ENCODE results near the gene GATAD2A.

GATAD2A gene

DNA sequence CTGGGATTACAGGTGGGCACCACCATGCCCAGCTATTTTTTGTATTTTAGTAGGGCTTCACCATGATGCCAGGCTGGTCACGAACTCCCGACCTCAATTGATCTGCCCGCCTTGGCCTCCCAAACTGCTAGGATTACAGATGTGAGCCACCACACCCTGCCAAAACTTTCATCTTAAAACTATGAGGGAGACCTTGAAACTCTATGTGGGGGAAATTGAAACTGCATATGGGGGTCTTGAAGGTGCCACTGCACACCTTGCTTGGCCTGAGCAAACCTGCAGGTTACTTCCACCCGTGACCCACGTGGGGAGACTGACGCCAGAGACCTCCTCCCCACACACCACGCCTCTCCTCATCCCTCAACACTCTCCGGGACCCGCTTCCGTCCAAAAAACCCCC, 148.2 kb downstream of the GATAD2A start:
- in situ Hi-C loops (cut with MboI; ENCODE audit: low sequenced_read_pairs) = no loop called here

DNA sequence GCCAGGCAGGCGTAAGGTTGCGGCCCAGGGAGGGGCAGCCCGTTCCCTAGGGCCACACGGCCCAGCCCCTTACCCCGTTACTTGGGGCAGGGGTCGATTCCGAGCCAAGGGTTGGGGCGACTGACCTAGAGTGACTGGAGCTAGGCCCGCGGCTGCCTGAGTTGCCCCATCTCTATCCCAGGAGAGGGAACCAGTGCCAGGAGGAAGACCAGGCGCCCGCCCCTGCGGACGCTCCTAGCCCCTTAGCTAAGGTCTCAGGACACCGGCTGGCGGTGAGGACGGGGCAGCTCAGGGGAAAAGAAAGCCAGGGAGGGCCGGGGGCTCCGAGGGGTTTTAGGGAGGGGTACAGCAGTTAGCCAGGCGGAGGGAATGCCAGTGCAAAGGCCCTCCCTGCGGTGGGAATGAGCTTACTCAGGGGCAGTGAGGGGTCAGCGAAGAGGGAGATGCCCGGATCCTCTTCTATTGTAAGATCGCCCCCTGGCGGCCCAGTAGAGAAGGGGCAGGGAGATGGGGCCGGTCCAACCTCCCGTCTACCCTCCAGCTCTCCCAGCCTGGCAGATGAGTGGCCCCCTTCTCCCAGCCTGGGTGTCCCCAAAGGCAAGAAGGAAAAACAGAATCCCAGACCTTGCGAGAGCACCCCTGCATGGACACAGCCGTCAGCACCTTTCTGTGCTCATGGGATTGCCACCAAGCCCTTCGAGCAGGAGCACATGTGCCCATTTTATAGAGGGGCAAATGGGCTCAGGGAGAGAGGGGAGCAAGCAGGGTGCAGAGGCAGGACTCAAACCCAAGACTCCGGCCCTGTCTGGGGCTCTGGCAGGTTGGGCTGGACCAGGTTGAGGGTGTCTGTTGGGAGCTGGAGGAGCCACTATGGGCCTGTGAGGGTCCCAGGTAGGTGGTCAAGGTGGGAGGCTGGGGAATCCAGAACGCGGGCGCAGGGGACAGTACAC, 148.9 kb downstream of the GATAD2A start:
- in situ Hi-C loops (cut with MboI; ENCODE audit: low sequenced_read_pairs) = no loop called here

DNA sequence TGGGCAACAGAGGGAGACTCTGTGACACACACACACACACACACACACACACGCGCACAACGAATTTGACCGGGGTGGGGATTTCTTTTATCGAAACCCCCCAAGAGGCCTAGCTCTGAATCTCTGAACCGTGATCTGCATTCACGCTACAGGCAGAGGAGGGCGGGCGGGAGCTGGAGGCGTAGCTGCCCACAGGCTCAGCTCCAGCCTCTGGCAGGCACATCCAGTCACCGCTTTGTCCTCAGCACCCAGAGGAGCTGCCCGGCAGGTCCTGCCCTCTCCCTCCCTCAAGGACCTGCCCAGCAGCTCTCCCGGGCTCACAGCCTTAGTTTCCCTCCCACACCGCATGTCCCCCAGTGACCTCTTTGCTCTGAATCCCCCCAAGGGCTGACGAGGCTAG, 152.6 kb downstream of the GATAD2A start:
- in situ Hi-C loops (cut with MboI; ENCODE audit: low sequenced_read_pairs) = no loop called here

All from HL-60/S4 (cell line).